GM12878 (cell line): Measurements from ENCODE around the gene ABCC5. TPM values are rescaled to one million over a fixed set of nuclear protein-coding genes. Genes with fewer than 3 reads are reported as not detected.

Experiments
- BACH1 ChIP-seq: fragments of 450-650 bp; IDR thresholded peaks from 2 replicates; pipeline ENCODE4 v1.6.1; 2017; ENCODE audit warnings: mild to moderate bottlenecking, borderline replicate concordance
- CBX3 ChIP-seq: fragments of 200-600 bp; sonication (generic); IDR thresholded peaks from 2 replicates; pipeline ENCODE4 v1.6.1; 2016; ENCODE audit warnings: low read depth, borderline replicate concordance
- CTCF ChIP-seq, 3 experiments: IDR thresholded peaks in 2 of 3; conservative IDR thresholded peaks in 1 of 3; 2 replicates each; pipeline ENCODE4 v1.5.1; 2011; ENCODE audit warnings: low read depth in 3 of 3, low read length in 3 of 3, mild to moderate bottlenecking in 3 of 3, control low read depth in 2 of 3, moderate library complexity in 2 of 3, inconsistent platforms in 1 of 3, mixed read lengths in 1 of 3; ENCODE audit not compliant: control insufficient read depth in 2 of 3, insufficient read depth in 1 of 3; ENCODE audit errors: extremely low read depth in 1 of 3
- ELK1 ChIP-seq: IDR thresholded peaks from 2 replicates; pipeline ENCODE4 v1.6.1; 2012; ENCODE audit warnings: low read depth, low read length, improper control_type of control experiment
- HDAC6 ChIP-seq: fragments of 200-600 bp; sonication (generic); IDR thresholded peaks from one replicate; pipeline ENCODE4 v1.8.0; 2017; ENCODE audit warnings: antibody characterized with exemption; ENCODE audit not compliant: unreplicated experiment
- MXI1 ChIP-seq: fragments of 150-350 bp; IDR thresholded peaks from 2 replicates; pipeline ENCODE4 v1.6.1; 2011; ENCODE audit warnings: low read depth, mild to moderate bottlenecking, inconsistent platforms, low read length, improper control_type of control experiment
- ZBTB33 ChIP-seq: fragments of 450-650 bp; IDR thresholded peaks from 2 replicates; pipeline ENCODE4 v1.6.1; 2017; ENCODE audit warnings: mild to moderate bottlenecking
- ZZZ3 ChIP-seq: IDR thresholded peaks from 2 replicates; pipeline ENCODE4 v1.6.1; 2011; ENCODE audit warnings: low read depth; ENCODE audit not compliant: control insufficient read depth, insufficient read length
- polyA plus RNA-seq, 11 experiments: library from polyadenylated mRNA; depleted of rRNA in 4 of 11; unstranded in 6 of 11; stranded (reverse) in 5 of 11; fragments of >200 nt; fragmentation: Nextera tagmentation in 4 of 11; fragmentation: Illumina TruSeq in 1 of 11; extraction: Ambion mirVana in 4 of 11; extraction: Trizol in 1 of 11; gene quantifications; 1 replicate in 1 of 11; 2 replicates in 10 of 11; pipeline versions ENCODE4 v1.2.1 to v1.2.3, GENCODE V29; 2011 to 2016; ENCODE audit warnings: inconsistent platforms in 2 of 11, missing spikeins in 2 of 11, low read depth in 1 of 11
- total RNA-seq, 4 experiments: library from RNA; depleted of rRNA in 3 of 4; stranded (reverse); fragments of >200 nt in 3 of 4; fragmentation: Illumina TruSeq in 1 of 4; extraction: Trizol in 1 of 4; gene quantifications; 2 replicates each; pipeline versions ENCODE4 v1.2.1 to v1.2.3, GENCODE V29; 2013 to 2021

ABCC5 gene
- total and polyA plus RNA-seq, 10 of the 15 experiments (the other 5 are each of a cell fraction or from before 2014, with no cell fraction given), result 6.0 to 17.8 (median 9.7) TPM

- no peak for TF ChIP-seq ZBTB33
- TF ChIP-seq CBX3, result no peak
- TF ChIP-seq ZZZ3, result no peak
- no peak for TF ChIP-seq MXI1
- TF ChIP-seq ELK1, result no peak
- TF ChIP-seq CTCF (IDR thresholded peaks at IDR 0.05 in 2 of 3, conservative IDR thresholded peaks at IDR 0.05 in 1 of 3; ENCODE audit: control insufficient read depth in 2 of 3, extremely low read depth in 1 of 3, insufficient read depth in 1 of 3, low read depth in 3 of 3, low read length in 3 of 3), result no peak
- TF ChIP-seq HDAC6, result no peak
- no peak for TF ChIP-seq BACH1
- TF ChIP-seq, all 136 proteins: peak for 0
Measured at GRCh38 chr3:183988216-183988790, 29.4 kb downstream of the ABCC5 start (continued).
